ENCODE data around the gene LYPD6.
"Not testable (repeated sequence)": the region's sequence is repeated elsewhere in the genome, so short reads cannot be mapped to it uniquely, and the experiment has no call there.

LYPD6 gene

GRCh38 chr2:149488706-149489440 is 158.5 kb downstream of the LYPD6 start:
- FAIRE-seq (no peak), DNase-seq (ENCODE audit: extremely low spot score, insufficient read length, low read depth) (no peak)

GRCh38 chr2:149489452-149489851 is 159.1 kb downstream of the LYPD6 start:
- no peak for FAIRE-seq
- no peak for DNase-seq (ENCODE audit: extremely low spot score, insufficient read length, low read depth)

GRCh38 chr2:149490296-149490695 is 159.9 kb downstream of the LYPD6 start:
- FAIRE-seq (no peak), DNase-seq (ENCODE audit: extremely low spot score, insufficient read length, low read depth) (no peak)

- FAIRE-seq = no peak
- no peak for DNase-seq (ENCODE audit: extremely low spot score, insufficient read length, low read depth)
Observed at GRCh38 chr2:149492923-149493322, 162.5 kb downstream of the LYPD6 start.

GRCh38 chr2:149499204-149499603 is 168.8 kb downstream of the LYPD6 start:
- FAIRE-seq = not testable (repeated sequence)

GRCh38 chr2:149506808-149507207 is 176.4 kb downstream of the LYPD6 start:
- FAIRE-seq; DNase-seq (ENCODE audit: extremely low spot score, insufficient read length, low read depth): not testable (repeated sequence)

More at GRCh38 chr2:149499204-149499603, 168.8 kb downstream of the LYPD6 start:
- DNase-seq (ENCODE audit: extremely low spot score, insufficient read length, low read depth) = not testable (repeated sequence)

DNA sequence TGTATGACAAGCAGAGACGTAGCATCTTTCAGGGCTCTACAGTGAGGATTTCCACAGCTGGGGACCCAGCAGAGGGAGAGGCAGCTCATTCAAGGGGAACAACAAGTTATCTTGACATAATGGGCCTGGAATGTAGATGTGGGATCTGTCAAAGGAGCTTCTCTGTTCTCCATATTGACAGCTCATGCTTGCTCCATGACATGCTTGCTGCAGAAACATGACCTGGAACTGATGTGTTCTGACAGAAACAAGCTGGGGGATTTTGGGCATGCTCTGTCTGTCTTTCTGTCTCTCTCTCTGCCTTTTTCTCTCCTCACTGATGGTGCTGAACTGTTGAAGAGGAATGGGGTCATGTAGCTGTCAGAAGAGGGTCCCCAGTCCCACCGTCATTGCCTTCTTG is 177.6 kb downstream of the LYPD6 start:
- no peak for FAIRE-seq
- DNase-seq (ENCODE audit: extremely low spot score, insufficient read length, low read depth) = no peak

DNA sequence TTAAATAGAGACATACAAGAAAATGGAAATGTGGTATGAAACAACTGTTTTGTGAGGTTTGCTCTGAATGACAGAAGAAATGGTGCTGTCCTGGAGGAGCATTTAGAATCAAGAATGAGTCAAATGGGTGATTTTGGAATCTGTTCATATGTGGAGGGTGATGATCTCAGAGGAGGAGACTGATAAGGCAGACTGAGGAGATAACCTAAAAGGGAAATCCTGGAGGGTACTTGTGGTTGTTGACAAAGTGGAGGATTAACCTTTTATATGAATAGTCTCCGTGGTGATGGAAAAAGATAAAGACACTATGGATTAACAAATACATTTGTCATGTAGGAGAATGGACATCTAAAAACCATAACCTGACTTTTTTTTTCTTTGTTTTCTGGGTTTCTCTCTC is 183.1 kb downstream of the LYPD6 start:
- no peak for DNase-seq (ENCODE audit: extremely low spot score, insufficient read length, low read depth)
- no peak for FAIRE-seq
